Measurements from ENCODE around the gene KCTD7. TPM values are rescaled to one million over a fixed set of nuclear protein-coding genes. Genes with fewer than 3 reads are reported as not detected.
"Not testable (repeated sequence)": the region's sequence is repeated elsewhere in the genome, so short reads cannot be mapped to it uniquely, and the experiment has no call there.

KCTD7 gene
- total RNA-seq, 4 donors from 2014 or later, result 13.7 to 27.9 (median 18.3) TPM

DNA sequence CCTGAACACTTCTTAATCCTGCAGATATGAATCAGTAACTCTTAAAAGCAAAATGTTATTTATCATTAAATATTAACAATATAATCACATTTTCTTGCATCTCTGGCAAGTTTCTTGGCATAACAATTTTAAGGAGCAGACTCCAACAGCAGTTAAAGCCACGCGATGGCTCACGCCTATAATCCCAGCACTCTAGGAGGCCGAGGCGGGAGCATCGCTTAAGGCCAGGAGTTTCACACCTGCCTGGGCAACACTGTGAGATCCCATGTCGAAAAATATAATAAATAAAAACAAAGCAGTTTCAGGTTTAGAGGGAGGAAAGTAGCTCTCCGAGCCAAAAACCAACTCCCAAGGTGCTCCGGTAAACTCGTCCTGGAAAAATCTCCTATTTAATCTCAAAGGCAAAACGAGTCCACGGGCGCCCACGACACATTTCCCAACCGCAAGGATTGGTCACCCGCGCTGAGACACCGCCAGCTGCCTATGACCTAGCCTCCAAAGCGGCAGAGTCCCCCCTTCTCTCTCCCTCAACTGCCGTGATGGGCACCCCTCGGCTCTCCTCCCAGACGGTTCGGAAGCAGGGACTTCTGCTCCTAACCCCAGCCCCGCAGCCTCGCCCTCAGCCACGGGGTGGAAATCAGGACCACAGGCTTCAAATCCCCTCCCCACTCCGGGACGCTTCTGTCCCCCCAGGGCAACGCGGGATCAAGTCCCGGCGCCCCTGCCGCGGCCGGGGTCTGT is 37.5 kb upstream of the KCTD7 start:
- 0 to 6% methylated on average over 5 to 17 of the region's 35 CpGs for WGBS, 2 donors (ENCODE audit: low coverage in 1 of 2)
- H3K9me3 ChIP-seq, H3K27me3 ChIP-seq, H3K36me3 ChIP-seq: not testable (repeated sequence)
- Histone ChIP-seq H3K4me3 (peak overlapping the region; percentile 74 to 90), H3K27ac (peak overlapping the region; percentile 92 to 98 (median 96)), H3K4me1 (peaks cover 3 to 55% (median 5%) of the 10 kb centered on the region in 3 donors)
- peak; percentile 52 for ATAC-seq

DNA sequence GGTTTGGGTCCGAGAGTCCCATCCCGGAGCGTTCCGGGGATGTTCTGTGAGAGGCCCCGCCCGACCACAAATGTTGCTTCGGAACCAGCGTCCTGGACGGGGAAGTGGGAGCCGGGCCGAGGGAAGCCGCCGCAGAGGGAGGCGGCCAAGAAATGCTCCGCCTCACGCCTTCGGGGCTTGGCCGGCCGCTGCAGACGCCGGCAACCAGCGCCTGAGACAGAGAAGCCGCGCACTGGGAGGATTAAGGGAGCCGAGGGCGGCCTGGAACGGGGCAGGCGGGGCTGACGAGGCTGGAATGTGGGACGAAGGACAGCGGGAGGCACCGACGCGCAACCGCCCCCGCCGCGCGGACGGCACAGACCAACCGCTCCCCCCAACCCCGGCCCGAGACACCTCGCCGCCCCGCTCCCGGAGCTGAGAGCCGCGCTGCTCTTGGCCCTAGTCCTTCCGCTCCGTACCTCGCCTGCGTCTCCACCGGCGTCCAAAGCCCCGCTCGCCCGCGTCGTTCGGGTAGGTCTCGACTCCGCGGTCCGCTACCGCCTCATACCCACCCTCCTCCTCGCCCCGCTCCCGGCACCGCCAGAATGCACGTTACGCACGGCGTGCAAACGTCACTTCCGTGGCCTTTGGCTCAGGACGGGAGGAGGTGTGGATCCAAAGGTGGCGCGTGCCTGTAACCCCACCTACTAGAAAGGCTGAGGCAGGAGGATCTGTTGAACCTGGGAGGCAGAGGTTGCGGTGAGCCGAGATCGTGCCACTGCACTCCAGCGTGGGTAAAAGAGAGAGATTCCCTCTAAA is 36.7 kb upstream of the KCTD7 start:
- Histone ChIP-seq H3K4me1 (peaks cover 3 to 48% (median 5%) of the 10 kb centered on the region in 3 donors), H3K9me3 (no peaks in the 10 kb centered on the region), H3K4me3 (peak overlapping the region; percentile 74 to 90), H3K36me3 (no peaks in the 10 kb centered on the region), H3K27me3 (no peaks in the 10 kb centered on the region), H3K27ac (peak overlapping the region; percentile 92 to 98 (median 96))
- WGBS, 2 donors (ENCODE audit: low coverage in 1 of 2), result 0 to 3% methylated on average over 4 to 24 of the region's 83 CpGs
- TF ChIP-seq EP300 (IDR thresholded peaks at IDR 0.05), result no peak
- peak; percentile 93 to 94 for TF ChIP-seq POLR2A (IDR thresholded peaks at IDR 0.05)
- TF ChIP-seq POLR2AphosphoS5 (IDR thresholded peaks at IDR 0.05), result peak; percentile 99
- TF ChIP-seq, protein P1, sequence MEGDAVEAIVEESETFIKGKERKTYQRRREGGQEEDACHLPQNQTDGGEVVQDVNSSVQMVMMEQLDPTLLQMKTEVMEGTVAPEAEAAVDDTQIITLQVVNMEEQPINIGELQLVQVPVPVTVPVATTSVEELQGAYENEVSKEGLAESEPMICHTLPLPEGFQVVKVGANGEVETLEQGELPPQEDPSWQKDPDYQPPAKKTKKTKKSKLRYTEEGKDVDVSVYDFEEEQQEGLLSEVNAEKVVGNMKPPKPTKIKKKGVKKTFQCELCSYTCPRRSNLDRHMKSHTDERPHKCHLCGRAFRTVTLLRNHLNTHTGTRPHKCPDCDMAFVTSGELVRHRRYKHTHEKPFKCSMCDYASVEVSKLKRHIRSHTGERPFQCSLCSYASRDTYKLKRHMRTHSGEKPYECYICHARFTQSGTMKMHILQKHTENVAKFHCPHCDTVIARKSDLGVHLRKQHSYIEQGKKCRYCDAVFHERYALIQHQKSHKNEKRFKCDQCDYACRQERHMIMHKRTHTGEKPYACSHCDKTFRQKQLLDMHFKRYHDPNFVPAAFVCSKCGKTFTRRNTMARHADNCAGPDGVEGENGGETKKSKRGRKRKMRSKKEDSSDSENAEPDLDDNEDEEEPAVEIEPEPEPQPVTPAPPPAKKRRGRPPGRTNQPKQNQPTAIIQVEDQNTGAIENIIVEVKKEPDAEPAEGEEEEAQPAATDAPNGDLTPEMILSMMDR (IDR thresholded peaks at IDR 0.05), result no peak
- ATAC-seq, result peak; percentile 96

DNA sequence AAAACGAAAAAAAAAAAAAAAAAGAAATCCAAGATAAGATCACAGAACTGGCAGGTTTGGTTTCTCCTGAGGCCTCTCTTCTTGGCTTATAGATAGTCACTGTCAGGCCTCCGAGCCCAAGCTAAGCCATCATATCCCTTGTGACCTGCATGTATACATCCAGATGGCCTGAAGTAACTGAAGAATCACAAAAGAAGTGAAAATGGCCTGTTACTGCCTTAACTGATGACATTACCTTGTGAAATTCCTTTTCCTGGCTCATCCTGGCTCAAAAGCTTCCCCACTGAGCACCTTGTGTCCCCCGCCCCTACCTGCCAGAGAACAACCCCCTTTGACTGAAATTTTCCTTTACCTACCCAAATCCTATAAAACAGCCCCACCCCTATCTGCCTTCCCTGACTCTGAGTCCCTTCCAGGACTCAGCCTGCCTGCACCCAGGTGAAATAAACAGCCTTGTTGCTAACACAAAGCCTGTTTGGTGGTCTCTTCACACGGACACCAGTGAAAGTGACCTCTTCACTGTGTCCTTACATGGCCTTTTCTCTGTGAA is 36.0 kb upstream of the KCTD7 start:
- H3K27me3 ChIP-seq, H3K9me3 ChIP-seq, ATAC-seq, H3K36me3 ChIP-seq: not testable (repeated sequence)
- peak overlapping the region; percentile 92 to 98 (median 96) for H3K27ac ChIP-seq
- WGBS, 2 donors (ENCODE audit: low coverage in 1 of 2), result 19 to 21% methylated on average over 2 to 4 of the region's 4 CpGs
- H3K4me3 ChIP-seq, result peak overlapping the region; percentile 74 to 90
- peaks cover 3 to 42% (median 5%) of the 10 kb centered on the region in 3 donors for H3K4me1 ChIP-seq

DNA sequence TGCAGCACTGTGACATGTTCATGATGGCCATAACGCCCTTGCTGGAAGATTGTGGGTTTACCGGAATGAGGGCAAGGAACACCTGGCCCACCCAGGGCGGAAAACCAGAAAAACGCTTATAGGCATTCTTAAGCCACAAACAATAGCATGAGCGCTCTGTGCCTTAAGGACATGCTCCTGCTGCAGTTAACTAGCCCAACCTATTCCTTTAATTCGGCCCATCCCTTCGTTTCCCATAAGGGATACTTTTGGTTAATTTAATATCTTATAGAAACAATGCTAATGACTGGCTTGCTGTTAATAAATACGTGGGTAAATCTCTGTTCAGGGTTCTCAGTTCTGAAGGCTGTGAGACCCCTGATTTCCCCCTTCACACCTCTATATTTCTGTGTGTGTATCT is 34.6 kb upstream of the KCTD7 start:
- H3K9me3 ChIP-seq, result not testable (repeated sequence)

DNA sequence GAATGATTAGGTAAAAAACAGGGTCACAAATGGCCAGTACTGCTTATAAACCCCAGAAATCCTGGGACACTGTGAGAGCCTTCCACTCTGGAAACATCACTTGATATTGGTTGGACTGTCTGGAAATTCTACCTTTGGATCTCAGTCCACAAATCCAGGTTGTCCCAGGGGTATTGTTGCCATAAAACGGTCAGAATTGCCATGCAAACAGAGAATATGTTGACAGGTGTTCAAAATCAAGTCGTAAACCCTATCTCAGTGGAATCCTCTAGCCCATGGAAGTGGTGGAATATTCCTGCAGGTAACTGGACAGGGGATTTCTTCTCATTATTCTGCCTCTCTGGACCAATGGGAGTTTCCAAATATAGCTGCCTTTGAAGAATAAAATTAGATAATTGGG is 31.2 kb upstream of the KCTD7 start:
- Histone ChIP-seq H3K9me3 (no peaks in the 10 kb centered on the region), H3K4me1 (peaks cover 0 to 7% (median 0%) of the 10 kb centered on the region in 3 donors), H3K27ac (no peak overlapping the region), H3K36me3 (no peaks in the 10 kb centered on the region), H3K4me3 (no peak overlapping the region), H3K27me3 (no peaks in the 10 kb centered on the region)
- TF ChIP-seq, protein P1 (IDR thresholded peaks at IDR 0.05), result no peak
- TF ChIP-seq EP300 (IDR thresholded peaks at IDR 0.05) (no peak), POLR2AphosphoS5 (IDR thresholded peaks at IDR 0.05) (no peak), POLR2A (IDR thresholded peaks at IDR 0.05) (no peak)
- 75 to 78% methylated on average over 2 of the region's 2 CpGs for WGBS, 2 donors (ENCODE audit: low coverage in 1 of 2)
- no peak for ATAC-seq

More for the DNA sequence above, 34.6 kb upstream of the KCTD7 start:
- WGBS, 2 donors (ENCODE audit: low coverage in 1 of 2), result 79 to 93% methylated on average over 3 to 8 of the region's 8 CpGs
- H3K4me1 ChIP-seq, result peaks cover 3 to 30% (median 5%) of the 10 kb centered on the region in 3 donors
- not testable (repeated sequence) for H3K36me3 ChIP-seq, ATAC-seq, H3K27ac ChIP-seq, H3K4me3 ChIP-seq, H3K27me3 ChIP-seq

DNA sequence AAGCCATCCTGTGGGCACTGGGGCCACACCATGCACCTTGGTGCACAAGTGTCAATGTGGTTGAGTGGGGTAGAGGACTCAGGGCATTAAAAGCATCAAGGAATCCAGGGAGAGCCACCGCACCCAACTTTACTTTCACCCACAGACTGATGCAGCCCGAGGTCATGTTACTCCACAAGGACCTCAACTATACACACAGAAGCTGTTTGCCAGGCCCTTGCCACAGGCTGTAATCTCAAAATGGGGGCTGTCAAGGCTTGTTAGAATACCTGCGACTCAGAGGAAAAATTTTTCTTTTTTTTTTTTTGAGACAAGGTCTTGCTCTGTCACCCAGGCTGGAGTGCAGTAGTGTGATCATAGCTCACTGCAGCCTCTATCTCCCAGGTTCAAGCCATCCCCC is 26.5 kb upstream of the KCTD7 start:
- Histone ChIP-seq H3K4me1 (no peaks in the 10 kb centered on the region), H3K4me3 (no peak overlapping the region), H3K27me3 (no peaks in the 10 kb centered on the region), H3K9me3 (no peaks in the 10 kb centered on the region), H3K36me3 (no peaks in the 10 kb centered on the region), H3K27ac (no peak overlapping the region)
- ATAC-seq, result no peak
- 84 to 100% methylated on average over 3 of the region's 3 CpGs for WGBS, 2 donors (ENCODE audit: low coverage in 1 of 2)
- TF ChIP-seq POLR2AphosphoS5 (IDR thresholded peaks at IDR 0.05), result no peak
- TF ChIP-seq, protein P1 (IDR thresholded peaks at IDR 0.05), result no peak
- no peak for TF ChIP-seq POLR2A (IDR thresholded peaks at IDR 0.05)
- TF ChIP-seq EP300 (IDR thresholded peaks at IDR 0.05), result no peak

Data from gastroesophageal sphincter (tissue), 4 donors.